Measurements from ENCODE around the gene HTR2A. TPM values are rescaled to one million over a fixed set of nuclear protein-coding genes. Genes with fewer than 3 reads are reported as not detected.

The HTR2A gene
- total and polyA plus RNA-seq, 8 donors = 0.03 to 0.18 (median 0.08) TPM; not detected in 5

GRCh38 chr13:46796515-46797474 is 100.1 kb downstream of the HTR2A start, which contains the start of gene ESD:
Gene ESD, minus strand, starts transcription at chr13:46797161. Its CDS starts 5,748 bp downstream, at chr13:46791413.
- no peaks in the 10 kb centered on the region for H3K36me3 ChIP-seq
- H3K4me1 ChIP-seq = peaks cover 4 to 20% (median 14%) of the 10 kb centered on the region in 3 donors
- DNase-seq (peak; percentile 89 to 94 (median 92)), FAIRE-seq (no peak), ATAC-seq (peak; percentile 96 to 99 (median 98))
- H3K4me3 ChIP-seq = peak within 1 kb of the TSS; percentile 64 to 93 (median 78)
- intact Hi-C loops (cut with DNase I) = no loop called here
- 1% methylated on average over 75 to 77 of the region's 77 CpGs for WGBS, 2 donors
- no peaks in the 10 kb centered on the region for H3K9me3 ChIP-seq
- no peaks in the 10 kb centered on the region for H3K27me3 ChIP-seq
- peak within 1 kb of the TSS; percentile 72 to 93 (median 83) for H3K27ac ChIP-seq
- no peak for TF ChIP-seq CTCF (IDR thresholded peaks at IDR 0.05)

GRCh38 chr13:46796129-46796514 is 100.7 kb downstream of the HTR2A start:
- 66 to 69% methylated on average over 5 of the region's 5 CpGs for WGBS, 2 donors
- Histone ChIP-seq H3K9me3 (no peaks in the 10 kb centered on the region), H3K27ac (peak overlapping the region; percentile 72 to 93 (median 83)), H3K27me3 (no peaks in the 10 kb centered on the region), H3K4me1 (peaks cover 4 to 20% (median 14%) of the 10 kb centered on the region in 3 donors), H3K4me3 (peak overlapping the region; percentile 64 to 93 (median 78)), H3K36me3 (no peaks in the 10 kb centered on the region)
- intact Hi-C loops (cut with DNase I) = no loop called here
- FAIRE-seq (no peak), ATAC-seq (no peak), DNase-seq (no peak)
- TF ChIP-seq CTCF (IDR thresholded peaks at IDR 0.05) = no peak

GRCh38 chr13:46795321-46795720 is 101.5 kb downstream of the HTR2A start:
- no peak overlapping the region for H3K27ac ChIP-seq
- H3K36me3 ChIP-seq = peaks cover 0 to 7% (median 0%) of the 10 kb centered on the region in 3 donors
- H3K9me3 ChIP-seq = no peaks in the 10 kb centered on the region
- FAIRE-seq = no peak
- whole genome bisulfite sequencing, 2 donors = 94 to 95% methylated on average over 6 of the region's 6 CpGs
- no peak for ATAC-seq
- H3K4me3 ChIP-seq = no peak overlapping the region
- peaks cover 4 to 20% (median 14%) of the 10 kb centered on the region in 3 donors for H3K4me1 ChIP-seq
- no peaks in the 10 kb centered on the region for H3K27me3 ChIP-seq
- intact Hi-C loops (cut with DNase I) = no loop called here
- no peak for TF ChIP-seq CTCF (IDR thresholded peaks at IDR 0.05)
- no peak for DNase-seq

- Histone ChIP-seq H3K4me1 (no peaks in the 10 kb centered on the region), H3K4me3 (no peak overlapping the region), H3K9me3 (no peaks in the 10 kb centered on the region), H3K36me3 (peaks cover 0 to 48% (median 11%) of the 10 kb centered on the region in 3 donors), H3K27me3 (no peaks in the 10 kb centered on the region), H3K27ac (no peak overlapping the region)
- intact Hi-C loops (cut with DNase I) = no loop called here
- ATAC-seq (no peak), DNase-seq (no peak), FAIRE-seq (peak; percentile 70)
- WGBS, 2 donors = 88 to 92% methylated on average over 3 of the region's 3 CpGs
- no peak for TF ChIP-seq CTCF (IDR thresholded peaks at IDR 0.05)
These were observed 113.3 kb downstream of the HTR2A start for GRCh38 chr13:46783504-46783903.

Measured in pancreas (tissue), 10 donors.